GM19043 (cell line): ENCODE results near the gene NUCB1.

Experiments used
- ATAC-seq: cut with Tn5 transposase; IDR thresholded peaks from one replicate; pipeline ENCODE4 v1.9.1; 2021; ENCODE audit warnings: low read depth; ENCODE audit not compliant: unreplicated experiment

NUCB1 gene

DNA sequence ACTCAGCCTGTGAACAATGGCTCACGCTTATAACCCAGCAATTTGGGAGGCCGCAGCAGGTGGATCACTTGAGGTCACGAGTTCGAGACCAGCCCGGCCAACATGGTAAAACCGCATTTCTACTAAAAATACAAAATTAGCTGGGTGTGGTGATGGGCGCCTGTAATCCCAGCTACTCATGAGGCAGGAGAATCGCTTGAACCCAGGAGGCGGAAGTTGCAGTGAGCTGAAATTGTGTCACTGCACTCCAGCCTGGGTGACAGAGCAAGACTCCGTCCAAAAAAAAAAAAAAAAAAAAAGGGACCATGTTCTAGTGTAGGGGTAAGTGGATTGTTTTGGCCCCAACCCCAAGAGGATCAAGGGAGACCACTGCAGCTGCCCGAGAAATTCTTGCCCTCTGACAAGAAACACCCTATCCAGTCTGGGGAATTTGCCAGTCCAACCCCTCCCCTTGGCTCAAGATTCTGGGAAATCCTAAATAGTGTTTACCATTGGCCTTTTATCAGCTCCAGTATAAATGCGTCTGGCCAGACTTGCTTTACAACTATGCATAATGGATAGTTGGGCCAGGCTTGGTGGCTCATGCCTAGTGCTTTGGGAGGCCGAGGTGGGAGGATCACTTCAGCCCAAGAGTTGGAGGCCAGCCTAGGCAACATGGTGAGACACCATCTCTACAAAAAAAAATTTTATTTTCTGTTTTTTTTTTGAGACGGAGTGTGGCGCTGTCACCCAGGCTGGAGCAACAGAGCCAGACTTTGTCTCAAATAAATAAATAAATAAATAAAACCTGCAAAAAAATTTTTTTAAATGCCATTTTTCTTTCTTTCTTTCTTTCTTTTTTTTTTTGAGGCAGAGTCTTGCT lies 28.3 kb downstream of the NUCB1 start:
- ATAC-seq: no peak

DNA sequence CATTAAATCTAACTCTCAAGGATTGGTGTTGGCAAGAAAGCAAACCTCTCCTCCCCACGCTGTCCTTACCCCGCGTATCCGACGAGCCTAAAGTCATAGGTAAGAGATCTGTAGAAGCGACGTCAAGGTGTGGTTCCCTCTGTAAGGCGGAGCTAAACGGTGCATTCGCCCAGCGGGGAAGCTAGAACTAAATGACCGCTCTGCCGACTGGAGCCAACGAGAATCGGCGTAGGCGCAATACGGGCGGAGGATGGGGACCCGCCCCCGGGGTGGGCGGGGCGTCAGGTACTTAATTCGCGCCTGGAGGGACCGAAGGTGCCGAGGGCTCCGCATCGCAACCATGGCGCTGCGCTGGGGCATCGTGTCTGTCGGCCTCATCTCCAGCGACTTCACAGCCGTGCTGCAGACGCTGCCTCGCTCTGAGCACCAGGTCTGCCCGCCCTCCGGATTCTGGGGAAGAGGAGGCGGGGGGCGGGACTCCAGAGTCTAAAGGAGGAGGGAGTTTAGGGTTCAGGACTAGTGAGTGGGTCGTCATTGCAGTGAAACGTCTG lies 33.3 kb downstream of the NUCB1 start, which contains the start of gene DHDH:
DHDH (plus strand) TSS at position 318 of the 551 bp plus-strand sequence; CDS start at position 341, 23 bp downstream.
- ATAC-seq: no peak

DNA sequence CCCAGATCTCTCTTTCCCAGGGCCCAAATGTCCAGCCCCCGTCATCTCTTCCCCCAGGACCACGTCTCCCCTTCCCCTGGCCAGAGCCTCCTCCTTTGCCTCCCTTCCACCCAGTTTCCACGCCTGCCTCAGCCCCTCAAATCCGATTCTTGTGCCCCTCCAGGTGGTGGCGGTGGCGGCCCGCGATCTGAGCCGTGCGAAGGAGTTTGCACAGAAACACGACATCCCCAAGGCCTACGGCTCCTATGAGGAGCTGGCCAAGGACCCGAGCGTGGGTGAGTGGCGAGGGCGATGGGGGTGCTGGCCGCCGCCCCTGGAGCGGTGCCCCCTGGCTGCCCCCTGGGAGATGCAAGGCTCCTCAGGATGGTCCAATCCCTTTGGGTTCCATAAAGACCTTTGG lies 34.7 kb downstream of the NUCB1 start:
- no peak for ATAC-seq

DNA sequence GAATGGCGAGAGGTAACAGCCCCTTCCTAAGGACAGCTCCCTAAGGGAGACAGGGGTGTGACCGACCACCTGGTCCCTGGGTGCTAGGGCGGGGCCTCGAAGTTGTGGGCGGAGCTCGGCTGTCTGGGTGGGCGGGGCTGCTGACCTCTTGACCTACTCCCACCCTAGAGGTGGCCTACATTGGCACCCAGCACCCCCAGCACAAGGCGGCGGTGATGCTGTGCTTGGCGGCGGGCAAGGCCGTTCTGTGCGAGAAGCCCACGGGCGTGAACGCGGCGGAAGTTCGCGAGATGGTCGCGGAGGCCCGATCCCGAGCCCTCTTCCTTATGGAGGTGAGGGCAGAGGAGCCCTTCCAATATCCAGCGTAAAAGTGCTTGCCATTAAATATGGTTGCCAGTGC lies 35.8 kb downstream of the NUCB1 start:
- no peak for ATAC-seq

DNA sequence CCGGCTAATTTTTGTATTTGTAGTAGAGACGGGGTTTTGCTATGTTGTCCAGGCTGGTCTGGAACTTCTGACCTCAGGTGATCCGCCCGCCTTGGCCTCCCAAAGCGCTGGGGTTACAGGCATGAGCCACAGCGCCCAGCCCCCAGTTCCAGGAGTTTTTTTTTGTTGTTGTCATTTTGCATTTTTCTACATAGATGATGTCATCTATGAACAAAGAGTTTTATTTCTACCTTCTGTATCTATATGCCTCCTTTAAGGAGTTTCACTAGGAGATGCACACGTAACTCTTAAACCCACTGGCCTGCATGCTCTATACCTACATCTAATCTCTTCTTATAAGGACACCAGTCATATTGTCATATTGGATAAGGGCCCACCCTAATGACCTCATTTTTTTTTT lies 38.1 kb downstream of the NUCB1 start:
- ATAC-seq: no peak

DNA sequence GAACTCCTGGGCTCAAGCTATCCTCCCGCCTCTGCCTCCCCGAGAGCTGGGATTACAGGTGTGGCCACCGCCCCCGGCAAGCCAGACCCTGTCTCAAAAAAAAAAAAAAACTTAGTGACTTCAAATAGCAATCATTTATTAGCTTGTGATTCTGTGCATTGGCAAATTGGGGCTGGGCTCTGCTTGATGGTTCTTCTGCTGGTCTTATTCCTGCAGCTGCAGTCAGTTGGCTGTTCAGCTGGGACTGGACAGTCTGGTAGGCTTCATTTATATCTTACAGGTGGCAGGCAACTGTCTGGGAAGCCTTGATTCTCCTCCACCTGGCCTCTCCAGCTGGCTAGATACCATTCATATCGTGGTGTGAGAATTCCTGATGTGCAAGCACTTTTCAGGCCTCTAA lies 40.8 kb downstream of the NUCB1 start:
- ATAC-seq: no peak

DNA sequence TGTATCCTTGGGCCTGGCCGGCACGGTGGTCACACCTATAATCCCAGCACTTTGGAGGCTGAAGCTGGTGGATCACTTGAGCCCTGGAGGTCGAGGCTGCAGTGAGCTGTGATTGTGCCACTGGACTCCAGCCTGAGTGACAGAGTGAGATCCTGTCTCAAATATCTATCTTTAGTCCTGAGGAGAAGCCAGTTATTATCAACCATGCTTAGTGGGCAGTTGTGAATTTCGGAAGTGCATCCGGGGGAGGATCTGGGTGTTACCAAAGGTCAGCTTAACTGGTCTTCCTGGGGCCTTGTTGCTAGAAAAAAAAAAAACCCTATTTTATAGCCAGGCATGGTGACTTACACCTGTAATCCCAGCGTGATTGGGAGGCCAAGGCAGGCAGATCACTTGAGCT lies 43.0 kb downstream of the NUCB1 start:
- no peak for ATAC-seq

DNA sequence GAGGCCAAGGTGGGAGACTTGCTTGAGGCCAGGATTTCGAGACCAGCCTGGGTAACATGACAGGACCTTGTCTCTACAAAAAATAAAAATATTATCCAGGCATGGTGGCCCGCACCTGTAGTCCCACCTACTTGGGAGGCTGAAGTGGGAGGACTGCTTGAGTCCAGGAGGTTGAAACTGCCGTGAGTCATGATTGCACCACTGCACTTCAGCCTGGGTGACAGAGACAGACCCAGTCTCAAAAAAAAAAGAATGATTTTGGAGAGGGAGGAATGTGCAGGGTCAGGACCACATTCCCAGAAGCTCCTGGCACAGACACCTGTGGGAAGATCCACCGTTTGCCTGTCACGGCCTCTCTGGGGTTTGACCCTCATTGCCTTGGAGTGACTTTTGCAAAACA lies 45.3 kb downstream of the NUCB1 start:
- ATAC-seq: no peak

DNA sequence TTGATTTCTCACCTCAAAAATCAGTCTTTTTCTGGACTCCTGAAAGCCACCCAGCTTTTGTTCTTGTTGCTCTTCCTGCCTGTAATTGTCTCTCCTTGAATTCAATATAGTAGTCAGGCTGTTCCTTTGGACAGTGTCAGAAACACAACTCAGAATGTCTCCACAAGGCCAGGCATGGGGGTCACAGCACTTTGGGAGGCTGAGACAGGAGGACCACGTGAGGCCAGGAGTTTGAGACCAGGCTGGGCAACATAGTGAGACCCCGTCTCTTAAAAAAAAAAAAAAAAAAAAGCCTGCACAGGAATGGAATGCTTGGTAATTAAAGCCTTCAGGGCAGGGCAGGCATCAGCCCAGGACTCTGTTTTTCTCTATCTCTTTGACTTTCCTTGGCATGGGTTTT lies 45.7 kb downstream of the NUCB1 start:
- ATAC-seq: no peak

DNA sequence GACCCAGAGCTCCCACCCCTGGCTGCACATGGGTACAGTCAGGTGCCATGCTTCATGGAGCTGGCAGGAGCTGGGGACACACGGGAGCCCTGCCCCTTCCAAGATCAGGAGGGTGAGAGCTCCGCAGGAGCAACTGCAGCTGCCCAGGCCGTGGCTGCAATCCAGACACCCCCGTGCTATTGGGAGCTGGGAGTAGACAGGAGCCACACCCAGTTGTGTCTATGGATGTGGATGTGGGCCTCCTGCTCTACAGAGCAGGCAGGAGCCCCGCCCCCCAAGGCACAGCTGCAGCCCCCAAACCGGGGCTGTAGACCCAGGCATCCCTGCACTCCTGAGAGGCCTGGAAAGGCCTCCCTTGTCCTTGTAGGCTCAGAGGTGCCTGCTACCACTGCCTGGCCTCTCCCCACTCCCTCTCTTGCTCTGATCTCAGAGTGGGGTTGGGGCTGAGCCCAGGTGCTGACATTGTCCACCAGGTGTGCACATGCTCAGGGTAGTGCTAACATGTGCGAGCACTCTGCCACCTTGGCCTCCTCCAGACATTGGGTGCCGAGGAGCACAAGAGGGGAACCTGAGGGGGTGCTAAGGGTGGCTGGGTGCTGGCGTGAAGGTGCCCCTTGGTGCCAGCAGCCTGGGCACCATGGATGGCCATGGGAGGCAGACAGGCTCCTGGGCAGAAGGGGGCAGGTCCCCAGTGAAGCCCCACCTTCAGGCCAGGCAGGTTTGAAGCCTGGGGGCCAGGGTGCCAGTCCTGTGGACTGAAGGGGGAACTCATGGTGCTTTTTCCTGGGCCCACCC lies 46.5 kb downstream of the NUCB1 start:
- ATAC-seq: no peak

DNA sequence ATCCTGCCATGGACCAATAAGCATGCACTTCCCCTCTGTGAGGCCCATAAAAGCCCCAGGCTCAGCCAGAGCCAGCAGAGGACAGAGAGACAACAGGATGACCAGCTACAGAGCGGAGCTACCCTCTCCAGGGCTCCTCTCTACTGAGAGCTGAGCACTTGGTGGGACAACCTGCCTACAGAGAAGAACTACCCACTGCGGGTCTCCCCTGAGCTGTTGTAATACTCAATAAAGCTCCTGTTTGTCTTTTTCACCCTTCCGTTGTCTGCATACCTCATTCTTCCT lies 47.1 kb downstream of the NUCB1 start:
- no peak for ATAC-seq

DNA sequence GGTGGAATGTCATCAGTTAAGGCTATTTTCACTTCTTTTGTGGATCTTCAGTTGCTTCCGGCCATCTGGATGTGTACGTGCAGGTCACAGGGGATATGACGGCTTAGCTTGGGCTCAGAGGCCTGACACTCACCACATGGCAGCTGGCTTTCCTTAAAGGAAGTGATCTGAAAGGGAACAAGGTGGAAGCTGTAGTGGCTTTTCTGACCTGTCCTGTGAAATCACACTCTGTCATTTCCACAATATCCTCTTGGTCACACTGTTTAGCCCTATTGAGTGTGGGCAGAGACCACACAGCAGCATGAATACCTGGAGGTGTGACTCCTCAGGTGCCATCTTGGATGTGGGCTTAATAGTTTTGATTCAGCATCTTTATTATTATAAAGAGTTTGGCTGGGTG lies 50.0 kb downstream of the NUCB1 start:
- no peak for ATAC-seq

DNA sequence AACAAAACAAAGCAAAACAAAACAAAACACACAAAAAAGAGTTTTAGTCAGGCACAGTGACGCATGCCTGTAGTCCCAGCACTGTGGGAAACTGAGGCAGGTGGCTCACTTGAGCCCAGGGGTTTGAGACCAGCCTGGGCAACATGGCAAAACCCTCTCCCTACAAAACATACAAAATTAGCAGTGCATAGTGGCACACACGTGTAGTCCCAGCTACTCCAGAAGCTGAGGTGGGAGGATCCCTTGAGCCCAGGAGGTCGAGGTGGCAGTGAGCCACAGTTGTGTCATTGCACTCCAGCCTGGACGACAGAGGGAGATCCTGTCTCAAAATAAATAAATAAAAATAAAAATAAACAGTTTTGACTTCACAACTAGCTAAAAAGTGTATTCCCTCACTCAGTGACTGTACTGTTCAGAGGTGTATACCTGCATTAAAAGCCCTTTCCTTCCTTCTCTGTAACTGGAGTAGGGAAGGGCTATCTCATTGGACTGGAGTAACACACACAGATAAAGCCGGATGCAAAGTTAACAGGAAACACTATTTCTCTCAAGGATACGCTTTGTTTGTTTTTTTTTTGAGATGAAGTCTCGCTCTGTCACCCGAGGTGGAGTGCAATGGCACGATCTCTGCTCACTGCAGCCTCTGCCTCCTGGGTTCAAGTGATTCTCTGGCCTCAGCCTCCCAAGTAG lies 50.9 kb downstream of the NUCB1 start:
- no peak for ATAC-seq

DNA sequence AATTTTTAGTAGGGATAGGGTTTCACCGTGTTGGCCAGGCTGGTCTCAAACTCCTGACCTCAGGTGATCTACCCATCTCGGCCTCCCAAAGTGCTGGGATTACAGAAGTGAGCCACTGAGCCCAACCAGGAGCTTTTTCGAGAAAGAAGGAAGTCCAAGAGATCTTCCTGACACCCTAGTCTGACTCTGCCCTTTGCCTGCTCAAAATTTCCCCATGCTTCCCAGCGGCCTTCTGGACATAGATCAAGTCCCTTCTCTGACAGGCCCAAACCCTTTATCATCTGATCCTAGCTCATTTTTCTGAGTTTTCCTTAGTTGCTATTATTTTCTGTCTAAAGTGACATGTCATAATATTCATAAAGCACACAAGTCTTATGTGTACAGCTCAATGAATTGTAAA lies 53.0 kb downstream of the NUCB1 start:
- no peak for ATAC-seq

DNA sequence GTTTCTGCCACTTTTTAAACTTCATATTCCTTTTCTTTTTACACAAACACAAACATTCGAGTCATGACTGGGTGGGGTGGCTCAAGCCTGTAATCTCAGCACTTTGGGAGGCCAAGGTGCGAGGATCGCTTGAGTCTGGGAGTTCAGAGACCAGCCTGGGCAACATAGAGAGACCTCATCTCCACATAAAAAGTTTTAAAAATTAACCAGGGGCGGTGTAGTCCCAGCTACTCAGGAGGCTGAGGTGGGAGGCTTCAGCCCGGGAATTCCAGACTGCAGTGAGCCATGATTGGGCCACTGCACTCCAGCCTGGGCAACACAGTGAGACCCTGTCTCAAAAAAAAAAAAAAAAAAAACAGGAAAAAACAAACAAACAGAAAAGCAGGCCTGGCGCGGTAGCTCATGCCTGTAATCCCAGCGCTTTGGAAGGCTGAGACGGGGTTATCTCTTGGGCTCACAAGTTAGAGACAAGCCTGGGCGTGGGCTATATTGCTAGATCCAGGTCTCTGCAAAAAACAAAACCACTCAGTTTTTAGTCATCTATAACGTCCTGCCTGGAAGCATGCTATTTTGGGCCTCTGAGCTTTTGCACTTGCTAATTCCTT lies 54.0 kb downstream of the NUCB1 start:
- no peak for ATAC-seq

DNA sequence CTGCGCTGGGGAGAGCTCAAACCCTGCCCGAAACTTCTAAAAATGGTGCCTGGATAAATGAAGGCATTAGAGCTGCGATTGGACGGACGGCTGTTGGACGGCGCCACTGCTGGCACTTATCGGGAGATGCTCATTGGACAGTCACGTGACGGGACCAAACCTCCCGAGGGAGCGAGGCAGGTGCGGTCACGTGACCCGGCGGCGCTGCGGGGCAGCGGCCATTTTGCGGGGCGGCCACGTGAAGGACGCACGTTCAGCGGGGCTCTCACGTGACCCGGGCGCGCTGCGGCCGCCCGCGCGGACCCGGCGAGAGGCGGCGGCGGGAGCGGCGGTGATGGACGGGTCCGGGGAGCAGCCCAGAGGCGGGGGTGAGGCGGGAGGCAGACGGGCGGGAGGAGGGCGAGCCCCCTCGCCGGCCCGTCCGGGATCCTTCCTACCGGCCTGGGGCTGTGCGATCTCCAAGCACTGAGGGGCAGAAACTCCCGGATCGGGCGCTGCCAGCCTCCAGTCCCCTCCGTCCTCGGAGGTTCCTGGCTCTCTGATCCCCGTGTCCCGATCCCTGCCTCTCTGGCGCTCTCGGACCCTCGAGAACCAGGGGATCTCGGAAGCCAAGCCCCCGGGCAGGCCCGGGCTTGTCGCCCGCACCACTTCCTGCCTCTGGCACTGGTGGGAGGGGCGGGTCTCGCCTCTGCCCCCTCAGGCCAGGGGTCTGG lies 54.6 kb downstream of the NUCB1 start, which contains the start of gene BAX:
BAX (plus strand) TSS at position 281 of the 713 bp plus-strand sequence; CDS start at position 335, 54 bp downstream.
- peak; percentile 71 for ATAC-seq

DNA sequence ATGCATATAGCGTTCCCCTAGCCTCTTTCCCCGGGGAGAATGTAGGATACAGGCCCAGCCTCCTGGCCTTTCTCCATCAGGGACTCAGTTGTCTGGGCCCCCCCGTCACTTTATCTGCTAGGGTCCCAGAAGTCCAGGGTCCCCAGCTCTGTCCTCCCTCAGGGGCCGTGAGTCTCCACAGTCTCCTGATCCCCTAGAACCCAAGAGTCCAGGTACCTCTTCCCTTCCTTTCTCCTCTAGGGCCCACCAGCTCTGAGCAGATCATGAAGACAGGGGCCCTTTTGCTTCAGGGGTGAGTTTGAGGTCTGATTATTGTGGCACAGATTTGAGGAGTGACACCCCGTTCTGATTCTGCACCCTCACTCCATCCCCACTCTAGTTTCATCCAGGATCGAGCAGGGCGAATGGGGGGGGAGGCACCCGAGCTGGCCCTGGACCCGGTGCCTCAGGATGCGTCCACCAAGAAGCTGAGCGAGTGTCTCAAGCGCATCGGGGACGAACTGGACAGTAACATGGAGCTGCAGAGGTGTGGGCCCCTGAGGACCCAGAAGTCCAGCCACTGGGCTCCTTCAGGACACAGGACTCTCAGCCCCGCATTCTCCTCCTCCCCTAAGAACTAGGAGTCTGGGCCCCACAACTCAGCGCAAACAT lies 55.3 kb downstream of the NUCB1 start:
- ATAC-seq: no peak

DNA sequence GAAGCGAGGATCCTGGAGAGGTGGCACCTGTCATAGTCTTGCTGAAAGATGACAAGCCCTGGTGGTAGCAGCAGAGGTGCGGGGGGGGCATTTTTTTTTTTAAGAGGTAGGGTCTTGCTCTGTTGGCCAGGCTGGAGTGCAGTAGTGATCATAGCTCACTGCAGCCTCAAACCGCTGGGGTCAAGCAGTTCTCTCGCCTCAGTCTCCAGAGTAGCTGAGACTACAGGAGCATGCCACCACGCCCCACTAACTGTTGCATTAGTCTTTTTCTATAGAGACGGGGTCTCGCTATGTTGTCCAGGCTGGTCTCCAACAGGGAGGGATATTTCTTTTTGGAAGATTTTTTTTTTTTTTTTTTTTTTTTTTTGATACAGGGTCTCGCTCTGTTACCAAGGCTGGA lies 57.9 kb downstream of the NUCB1 start:
- ATAC-seq: no peak
